22Rv1 (cell line): ENCODE results near the gene BNC2.

Experiments
- ZFX ChIP-seq: fragments of 450-650 bp; IDR thresholded peaks from 2 replicates; pipeline ENCODE4 v1.6.1; 2017; ENCODE audit warnings: antibody characterized with exemption, borderline replicate concordance
- TF ChIP-seq, protein P1 (sequence below): fragments of 450-650 bp; IDR thresholded peaks from 2 replicates; pipeline ENCODE4 v1.5.1; 2017; ENCODE audit warnings: mild to moderate bottlenecking

DNA sequence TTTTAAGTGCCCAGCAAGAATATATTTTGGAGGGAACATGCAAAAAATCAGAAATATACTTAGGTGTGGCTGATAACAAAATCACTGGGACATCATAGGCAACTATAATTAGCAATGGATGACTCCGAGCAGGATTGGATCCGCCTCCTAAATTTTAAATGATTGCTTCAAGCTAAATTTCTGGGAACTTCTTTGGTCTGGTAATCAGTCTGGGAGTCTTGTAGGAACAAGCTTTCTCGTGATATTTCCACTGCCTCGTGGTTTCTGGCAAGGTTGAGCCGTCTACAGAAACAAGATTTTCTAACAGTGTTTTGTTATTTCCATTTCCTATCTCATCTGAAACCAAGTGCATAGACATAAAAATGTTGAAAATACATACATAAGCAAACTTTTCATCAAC is 232.6 kb downstream of the BNC2 start:
- TF ChIP-seq, protein P1, sequence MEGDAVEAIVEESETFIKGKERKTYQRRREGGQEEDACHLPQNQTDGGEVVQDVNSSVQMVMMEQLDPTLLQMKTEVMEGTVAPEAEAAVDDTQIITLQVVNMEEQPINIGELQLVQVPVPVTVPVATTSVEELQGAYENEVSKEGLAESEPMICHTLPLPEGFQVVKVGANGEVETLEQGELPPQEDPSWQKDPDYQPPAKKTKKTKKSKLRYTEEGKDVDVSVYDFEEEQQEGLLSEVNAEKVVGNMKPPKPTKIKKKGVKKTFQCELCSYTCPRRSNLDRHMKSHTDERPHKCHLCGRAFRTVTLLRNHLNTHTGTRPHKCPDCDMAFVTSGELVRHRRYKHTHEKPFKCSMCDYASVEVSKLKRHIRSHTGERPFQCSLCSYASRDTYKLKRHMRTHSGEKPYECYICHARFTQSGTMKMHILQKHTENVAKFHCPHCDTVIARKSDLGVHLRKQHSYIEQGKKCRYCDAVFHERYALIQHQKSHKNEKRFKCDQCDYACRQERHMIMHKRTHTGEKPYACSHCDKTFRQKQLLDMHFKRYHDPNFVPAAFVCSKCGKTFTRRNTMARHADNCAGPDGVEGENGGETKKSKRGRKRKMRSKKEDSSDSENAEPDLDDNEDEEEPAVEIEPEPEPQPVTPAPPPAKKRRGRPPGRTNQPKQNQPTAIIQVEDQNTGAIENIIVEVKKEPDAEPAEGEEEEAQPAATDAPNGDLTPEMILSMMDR = no peak
- no peak for TF ChIP-seq ZFX
